SW 1271 (cell line): ENCODE data around the gene PSMG4.

Source experiments
- DNase-seq, 2 experiments: peaks; one replicate each; lab custom pipeline; 2025; lab: John Stamatoyannopoulos, UW

PSMG4 gene

GRCh38 chr6:3276174-3277167, 17.7 kb downstream of the PSMG4 start:
- no peak for DNase-seq

- DNase-seq, result no peak
Observed at GRCh38 chr6:3277251-3277650, 18.5 kb downstream of the PSMG4 start.

- DNase-seq, result no peak
Observed at GRCh38 chr6:3277851-3278416, 19.2 kb downstream of the PSMG4 start.

- no peak for DNase-seq
Observed at GRCh38 chr6:3278691-3279090, 19.9 kb downstream of the PSMG4 start.

DNA sequence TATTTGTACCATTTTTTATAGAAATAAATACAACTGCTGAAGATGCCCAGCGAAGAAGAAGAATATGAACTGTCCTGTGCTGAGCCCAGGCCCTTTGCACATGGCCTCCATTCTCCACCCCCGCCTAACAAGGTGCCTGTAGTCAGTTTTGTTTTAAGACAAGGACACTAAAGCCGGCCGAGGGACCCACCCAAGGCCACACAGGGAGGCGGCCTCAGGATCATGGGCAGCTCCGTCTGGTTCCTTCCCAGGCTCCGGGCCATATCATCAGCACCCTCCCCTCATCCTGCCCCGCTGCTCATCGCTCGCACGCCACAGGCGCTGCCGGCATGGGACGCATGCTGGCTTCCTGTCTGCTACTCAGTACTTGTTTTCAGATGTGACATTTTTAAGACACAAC, 21.3 kb downstream of the PSMG4 start:
- no peak for DNase-seq

- DNase-seq, result no peak
Observed at GRCh38 chr6:3280866-3281465, 22.2 kb downstream of the PSMG4 start.

DNA sequence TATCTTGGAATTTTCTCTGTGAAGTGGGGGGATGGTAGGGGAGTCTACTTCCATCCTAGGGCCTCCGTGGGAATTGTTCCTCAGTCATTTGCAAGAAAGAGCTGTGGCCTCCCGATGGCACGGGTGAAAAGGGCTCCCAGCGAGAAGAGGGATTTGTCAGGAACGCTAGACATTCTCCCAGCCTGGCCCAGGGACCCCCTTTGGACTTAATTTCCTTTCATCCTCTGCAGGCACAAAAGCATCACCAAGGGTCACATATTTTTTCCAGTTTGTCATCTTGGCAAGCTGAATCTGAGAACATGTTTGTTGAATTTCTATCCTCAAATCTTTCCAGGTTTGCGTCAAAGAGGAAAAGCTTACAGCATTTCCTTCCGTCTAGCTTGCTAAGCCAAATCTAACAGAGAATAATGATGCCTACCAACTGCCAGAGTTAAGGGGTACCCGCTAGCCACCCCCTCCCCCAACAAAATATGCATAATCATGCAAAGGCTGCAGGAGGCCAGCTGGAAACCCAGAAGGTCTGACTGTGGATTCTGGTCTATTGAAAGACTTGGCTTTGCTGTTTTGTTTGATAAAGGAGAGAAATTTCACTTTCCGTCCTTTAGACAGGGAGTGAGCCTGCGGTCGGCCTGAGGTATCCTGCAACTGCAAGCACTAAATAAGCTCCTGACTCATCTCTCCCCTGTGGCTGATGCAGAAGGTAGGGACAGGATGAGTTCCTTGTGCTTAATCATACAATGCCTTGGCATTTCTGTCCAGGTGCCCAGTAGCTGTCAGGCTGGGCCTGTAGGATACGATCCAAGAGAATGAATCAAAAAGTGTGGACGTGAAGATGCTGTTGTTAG, 23.1 kb downstream of the PSMG4 start:
- DNase-seq, result no peak

DNA sequence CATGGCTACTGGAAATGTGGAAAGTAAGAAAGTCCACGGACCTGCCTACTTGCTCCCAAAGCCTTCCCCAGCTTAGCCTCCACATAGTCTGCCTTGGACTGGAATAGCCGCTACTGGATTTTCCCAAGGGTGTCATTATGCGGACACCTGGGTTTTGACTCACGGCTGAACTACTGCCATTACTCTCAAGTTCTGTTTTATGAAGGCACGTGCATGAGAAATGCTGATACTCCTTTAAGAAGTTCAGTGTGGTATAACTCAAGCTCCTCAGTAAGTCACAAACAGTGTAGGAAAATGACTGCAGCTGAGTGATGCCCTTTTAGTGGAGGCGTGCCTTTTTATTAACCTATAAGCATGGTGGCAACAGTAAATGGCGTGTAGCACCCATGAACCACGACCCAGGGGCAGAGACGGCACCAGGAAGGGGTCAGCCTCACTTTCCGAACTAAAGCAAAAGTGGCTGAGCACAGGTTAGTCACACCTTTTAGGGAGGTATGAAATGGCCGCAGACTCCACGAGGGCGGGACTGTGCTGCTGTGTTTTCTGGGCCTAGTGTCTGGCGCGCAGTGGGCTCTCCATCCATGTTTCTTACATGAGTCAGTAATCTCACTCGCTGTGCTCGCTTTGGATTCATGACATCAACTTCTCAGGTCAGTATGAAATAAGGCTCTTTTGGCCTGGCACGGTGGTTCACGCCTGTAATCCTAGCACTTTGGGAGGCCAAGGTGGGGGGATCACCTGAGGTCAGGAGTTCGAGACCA, 23.9 kb downstream of the PSMG4 start:
- no peak for DNase-seq

DNA sequence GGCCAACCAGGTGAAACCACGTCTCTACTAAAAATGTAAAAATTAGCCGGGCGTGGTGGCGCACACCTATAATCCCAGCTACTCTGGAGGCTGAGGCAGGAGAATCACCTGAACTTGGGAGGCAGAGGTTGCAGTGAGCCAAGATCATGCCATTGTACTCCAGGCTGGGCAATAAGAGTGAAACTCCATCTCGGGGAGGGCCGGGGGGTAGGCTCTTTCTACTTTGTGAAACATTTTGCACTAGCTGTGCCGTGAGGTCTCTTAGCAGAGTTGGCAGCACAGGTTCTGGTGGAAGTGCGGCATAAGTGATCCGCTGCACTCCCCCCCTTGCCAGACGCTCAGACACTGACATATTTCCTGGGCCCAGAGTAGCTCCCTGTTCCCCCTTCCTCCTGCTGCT, 24.5 kb downstream of the PSMG4 start:
- DNase-seq, result no peak

DNA sequence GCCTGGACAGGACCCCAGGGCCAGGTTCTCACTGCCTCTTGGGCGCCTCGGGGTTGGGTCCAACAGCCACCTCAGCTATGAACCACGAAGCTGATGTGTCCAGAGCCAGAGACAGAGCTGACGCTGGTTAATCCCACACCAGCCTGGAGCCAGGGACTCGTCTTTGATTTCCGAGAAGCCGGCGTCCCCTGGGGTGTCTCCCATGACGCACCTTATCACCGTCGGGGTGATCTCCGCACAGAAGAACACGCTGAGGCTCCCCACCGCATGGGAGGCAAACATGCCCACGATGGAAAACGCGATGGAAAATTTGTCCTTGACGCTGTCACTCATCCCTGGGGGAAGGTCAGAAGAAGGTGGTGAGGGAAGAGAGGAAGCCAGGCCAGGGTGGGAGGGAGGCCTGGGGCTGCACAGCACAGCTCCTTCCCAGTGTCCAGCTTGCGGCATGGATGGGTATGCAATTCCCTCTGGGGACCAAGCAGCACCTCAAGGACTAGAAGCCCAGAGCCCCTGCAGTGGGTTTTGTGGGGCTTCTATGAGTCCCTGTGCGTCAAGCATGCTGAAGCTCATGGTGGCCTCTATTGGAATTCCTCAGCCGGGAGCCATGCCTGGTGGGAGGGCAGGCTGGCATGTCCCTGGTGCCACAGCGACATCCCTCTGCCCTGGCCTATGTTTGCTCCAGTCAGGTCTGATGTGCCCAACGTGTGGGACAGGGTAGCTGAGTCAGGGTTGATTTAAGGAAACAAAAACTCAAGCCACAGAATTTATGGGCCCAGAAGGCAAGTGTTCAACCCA, 25.1 kb downstream of the PSMG4 start:
- no peak for DNase-seq

DNA sequence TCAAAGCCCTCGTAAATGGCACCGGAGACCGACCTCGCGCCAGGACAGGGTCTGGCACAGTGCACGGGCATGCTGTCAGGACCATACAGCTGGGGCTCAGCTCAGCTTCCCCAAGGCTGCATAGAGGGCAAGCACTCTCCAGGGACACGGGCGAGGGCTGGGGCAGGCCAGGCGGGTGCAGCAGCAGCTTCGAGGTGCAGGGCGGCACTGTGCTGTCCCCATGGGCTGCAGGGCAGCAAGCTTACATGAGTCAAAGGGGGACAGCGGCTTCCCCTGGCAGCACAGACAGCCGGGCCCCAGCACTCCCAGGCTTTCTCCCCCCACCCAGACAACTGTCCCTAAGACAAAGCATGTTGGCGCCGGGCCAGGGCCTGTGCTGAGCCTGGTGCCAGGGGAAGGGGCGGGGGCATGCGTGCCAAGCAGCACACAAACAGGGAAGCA, 25.7 kb downstream of the PSMG4 start:
- no peak for DNase-seq

DNA sequence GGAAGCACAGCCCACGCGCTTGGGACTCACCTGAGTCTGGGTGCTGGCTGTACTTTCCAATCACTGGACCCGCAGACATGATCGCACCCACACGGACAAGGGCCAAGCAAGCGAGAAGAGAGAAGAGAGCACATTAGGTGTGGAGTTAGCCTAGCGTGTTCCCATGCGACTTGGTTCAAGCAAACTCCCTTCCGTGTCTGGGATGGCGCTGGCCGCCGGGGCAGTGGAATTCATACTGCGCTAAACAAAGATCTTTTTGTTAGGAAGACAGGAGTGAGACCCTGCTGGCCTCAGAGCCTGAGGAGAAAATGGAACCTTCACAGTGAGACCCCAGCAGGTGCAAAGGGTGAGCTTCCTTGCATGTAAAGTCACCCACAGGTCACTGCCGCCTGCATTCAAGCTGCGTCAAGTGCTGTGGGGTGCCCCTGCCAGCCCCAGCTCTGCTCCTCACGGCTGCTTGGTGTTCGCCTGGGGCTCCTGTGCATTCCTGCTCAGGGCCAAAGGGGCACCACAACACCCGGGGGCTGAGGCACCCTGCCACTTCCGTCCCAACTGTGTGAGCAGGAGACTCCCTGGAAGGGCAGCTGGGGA, 26.4 kb downstream of the PSMG4 start:
- no peak for DNase-seq

GRCh38 chr6:3285732-3286131, 27.0 kb downstream of the PSMG4 start:
- DNase-seq, result no peak

DNA sequence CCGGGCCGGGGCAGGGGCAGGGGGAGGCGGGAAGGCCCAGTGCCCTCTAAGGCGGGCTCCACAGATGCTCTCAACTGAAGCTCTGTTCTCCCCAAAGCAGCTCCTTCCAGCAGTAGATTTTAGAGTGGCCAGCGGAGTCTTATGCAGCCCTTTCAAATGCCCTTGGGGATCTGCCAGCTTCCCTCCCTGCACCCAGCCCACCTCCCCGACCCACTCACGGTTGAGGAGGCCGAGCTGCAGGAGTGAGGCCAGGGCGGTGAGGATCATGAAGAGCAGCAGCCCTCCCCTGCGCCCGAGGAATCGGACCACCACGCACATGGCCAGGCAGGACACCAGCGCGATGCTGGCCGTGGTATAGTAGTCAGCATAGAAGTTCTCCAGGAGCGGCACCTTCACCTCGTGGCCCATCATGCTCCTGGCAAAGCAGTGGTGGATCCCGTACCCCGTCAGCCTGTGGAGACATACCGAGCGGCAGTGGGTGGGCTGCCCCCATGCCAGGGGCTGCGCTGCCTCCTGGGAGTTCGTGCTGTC, 28.0 kb downstream of the PSMG4 start:
- DNase-seq, result no peak

DNA sequence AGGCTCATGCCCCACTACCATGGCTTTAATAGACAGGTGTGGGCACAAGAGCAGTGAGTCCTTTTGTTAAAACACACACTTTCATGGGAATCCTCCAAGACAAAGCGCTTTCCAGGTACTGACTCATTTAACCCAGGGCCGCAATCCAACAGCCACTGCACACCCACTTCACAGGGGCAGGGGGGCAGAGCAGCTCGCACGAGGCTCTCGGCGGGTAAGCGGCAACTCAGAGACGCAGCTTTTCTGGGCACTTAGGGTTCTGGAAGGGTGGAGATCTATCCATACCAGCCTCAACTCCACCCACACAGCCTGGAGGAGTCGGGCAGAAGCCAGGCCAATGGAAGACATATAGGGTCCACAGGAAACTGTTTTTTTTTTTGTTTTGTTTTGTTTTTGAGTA, 28.6 kb downstream of the PSMG4 start:
- DNase-seq, result no peak

DNA sequence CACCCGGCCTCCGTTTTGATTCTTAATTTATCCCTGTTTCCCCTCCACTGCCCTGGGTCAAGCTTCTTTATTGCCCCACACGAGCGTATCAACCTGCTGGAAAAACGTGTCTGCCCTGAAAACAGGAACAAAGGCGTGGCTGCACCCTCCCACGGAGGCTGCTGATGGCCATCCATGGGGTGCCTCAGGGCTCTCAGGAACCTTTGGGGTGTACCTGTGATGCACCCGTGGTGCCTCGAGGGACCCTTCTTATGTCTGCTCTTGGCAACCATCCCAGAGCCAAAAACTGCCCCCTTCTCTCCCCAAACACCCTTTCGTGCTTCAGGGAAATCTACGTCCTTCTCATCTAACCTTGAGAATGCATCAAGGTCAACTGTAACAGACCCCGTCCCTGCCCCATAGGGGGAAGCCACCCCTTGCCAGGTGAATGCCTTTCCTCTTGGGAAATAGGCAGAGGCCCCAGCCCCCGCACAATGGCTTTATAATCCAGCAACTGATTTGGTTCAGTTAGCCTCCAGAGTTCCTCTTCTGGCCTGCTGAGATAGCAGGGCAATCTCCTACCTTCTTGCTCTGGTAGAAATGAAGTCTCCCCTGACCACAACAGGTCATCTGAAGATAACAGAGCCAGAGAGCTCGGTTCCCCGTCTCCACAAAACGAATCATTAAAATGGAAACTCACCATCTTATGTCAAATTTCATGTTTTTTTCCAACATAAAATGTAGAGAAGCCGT, 29.4 kb downstream of the PSMG4 start:
- DNase-seq, result no peak

DNA sequence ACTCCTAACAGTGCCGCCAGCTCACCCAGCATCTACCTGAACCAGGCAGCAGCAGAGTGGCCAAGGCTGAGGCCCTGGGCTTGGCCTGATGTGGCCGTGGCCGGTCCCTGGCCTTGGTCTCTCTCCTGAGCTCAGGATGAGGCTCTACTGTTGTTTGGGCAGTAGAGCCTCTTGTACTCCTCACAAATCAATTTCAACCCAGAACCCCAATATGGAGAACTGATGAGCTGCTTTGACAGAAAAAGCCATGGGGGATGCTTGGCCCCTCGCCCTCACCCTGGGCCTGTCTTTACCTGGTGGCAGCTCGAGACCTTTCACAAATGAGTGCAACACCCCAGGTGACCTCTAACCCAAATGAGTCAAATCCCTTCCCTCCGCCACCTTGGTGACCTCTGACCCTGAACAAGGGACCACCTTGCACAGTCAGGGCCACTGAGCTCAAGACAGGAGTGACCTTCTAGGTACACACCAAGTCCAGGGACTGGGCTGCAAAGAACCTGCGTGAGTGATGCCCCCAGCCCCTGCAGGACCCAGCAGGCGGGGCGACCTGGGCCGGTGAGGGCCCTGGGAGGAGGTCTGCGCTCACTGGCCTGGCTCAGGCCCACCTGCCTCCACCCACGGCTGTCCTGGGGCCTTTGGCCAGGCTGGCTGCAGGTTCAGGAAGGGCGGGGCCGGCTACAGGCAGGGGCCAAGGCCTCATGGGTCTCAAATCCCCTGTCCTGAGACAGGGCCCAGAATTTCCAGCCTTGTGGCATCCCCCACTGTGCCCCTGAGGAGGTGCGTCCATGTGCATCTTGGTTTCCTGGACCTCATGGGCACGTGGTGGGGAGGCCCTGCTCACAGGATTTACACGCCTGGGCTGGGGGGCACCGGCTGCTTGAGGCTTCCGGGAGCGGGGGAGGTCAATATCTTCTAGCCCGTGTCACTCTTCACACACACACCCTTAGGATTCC, 30.2 kb downstream of the PSMG4 start:
- DNase-seq, result no peak

DNA sequence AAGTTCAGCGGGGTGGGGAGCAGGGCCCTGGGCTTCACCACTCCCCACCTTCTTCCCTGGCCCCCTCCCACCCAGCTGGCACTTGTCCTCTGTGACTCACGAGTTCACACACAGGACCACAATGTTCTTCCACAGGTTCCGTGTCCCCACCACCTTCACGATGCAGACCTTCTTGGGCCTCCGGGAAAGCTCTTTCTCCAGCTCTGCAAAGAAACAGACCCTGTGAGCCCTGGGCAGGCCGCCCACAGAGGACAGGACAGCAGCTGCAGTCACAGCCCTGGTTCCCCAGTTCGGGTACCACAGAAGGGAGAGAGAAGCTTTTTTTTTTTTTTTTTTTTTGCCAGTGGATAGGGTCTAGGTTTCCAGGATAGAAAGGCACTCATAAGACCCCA, 30.9 kb downstream of the PSMG4 start:
- DNase-seq, result no peak
